Stimulated activated CD8-positive, alpha-beta memory T cell treated with anti-CD3 and anti-CD28 coated beads, Interleukin-7, amount 100 ng/mL, for 4 hours (primary cell): ENCODE measurements around the gene ACSL1.

Experiments used
- DNase-seq, 2 donors: peaks; one replicate each; pipeline ENCODE4 v3.0.0-alpha.2; 2020; ENCODE audit warnings: low read depth in 2 of 2

Gene ACSL1, protein sequence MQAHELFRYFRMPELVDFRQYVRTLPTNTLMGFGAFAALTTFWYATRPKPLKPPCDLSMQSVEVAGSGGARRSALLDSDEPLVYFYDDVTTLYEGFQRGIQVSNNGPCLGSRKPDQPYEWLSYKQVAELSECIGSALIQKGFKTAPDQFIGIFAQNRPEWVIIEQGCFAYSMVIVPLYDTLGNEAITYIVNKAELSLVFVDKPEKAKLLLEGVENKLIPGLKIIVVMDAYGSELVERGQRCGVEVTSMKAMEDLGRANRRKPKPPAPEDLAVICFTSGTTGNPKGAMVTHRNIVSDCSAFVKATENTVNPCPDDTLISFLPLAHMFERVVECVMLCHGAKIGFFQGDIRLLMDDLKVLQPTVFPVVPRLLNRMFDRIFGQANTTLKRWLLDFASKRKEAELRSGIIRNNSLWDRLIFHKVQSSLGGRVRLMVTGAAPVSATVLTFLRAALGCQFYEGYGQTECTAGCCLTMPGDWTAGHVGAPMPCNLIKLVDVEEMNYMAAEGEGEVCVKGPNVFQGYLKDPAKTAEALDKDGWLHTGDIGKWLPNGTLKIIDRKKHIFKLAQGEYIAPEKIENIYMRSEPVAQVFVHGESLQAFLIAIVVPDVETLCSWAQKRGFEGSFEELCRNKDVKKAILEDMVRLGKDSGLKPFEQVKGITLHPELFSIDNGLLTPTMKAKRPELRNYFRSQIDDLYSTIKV

DNA sequence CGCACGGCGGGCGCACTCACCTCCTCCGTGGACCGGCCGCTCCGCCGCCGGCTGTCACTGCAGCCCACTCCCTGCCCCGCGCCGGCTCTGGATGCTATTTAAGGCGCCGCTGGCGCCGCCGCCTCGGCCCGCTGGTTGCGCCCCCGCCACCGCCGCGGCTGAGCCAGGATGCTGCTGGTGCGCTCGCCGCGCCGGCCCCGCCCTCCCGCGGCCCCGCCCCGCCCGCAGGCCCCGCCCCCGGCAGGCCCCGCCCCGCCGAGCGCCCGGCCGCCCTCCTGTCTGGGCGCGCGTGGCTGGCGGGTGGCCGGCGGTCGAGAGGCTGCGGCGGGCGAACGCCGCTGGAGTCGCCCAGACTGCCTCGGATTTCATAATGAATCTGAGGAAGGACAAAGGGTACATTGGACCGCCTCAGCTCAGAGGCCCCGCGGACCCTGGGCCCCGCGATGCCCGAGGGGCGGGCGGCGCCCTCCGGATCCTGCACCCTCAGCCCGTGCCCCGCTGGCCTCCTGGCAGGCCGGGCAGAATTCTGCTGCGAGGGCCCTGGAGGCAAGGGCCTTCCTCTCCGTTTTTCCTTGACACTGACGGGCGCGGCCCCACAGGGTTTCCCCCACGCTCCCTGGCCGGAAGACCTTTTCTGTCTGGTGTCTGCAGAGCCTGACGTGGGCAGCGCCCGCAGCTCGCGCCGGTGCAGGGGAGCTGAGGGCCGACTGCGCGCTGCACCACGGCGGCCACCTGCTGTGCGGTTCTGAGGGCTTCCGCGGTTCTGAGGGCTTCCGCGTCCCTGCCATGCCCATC lies at the start of gene ACSL1:
ACSL1 (minus strand) TSS at position 73 of the 795 bp plus-strand sequence. CDS start 22,454 bp downstream, outside the sequence.
- peak; percentile 62 to 82 for DNase-seq

DNA sequence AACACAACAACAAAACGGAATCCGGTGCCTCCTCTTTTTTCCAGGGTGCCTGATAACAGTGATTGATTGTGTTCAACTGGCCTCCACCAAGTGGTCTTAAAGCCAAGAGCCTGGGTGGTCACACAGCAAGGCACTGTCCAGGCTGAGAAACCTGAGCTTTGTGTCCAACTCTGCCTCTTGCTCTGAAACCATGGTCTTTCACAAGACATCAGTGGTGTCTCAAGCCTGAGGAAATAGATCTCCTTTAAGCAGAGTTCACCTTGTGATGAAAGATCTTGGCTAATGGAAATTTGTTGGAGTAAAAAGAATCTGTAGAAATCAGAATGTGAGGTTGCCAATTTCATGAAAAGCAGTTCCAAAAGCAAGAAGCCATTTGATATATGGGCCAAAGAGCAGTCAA lies 47.3 kb upstream of the ACSL1 start:
- no peak for DNase-seq

DNA sequence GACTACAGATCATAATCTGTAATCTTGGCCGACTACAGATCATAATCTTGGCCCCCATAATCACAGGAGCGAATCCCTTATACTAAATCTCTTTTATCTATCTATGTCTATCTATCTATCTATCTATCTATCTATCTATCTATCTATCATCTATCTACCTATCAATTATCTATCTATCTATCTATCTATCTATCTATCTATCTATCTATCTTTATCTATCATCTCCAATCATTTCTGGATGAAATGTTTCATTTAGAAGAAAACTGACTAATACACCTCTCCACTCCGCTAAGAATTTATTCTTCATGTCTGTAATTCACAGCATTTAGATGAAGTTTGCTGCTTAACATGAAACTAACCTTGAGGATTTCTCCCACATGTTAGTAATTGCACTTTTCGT lies 45.0 kb upstream of the ACSL1 start:
- no peak for DNase-seq

DNA sequence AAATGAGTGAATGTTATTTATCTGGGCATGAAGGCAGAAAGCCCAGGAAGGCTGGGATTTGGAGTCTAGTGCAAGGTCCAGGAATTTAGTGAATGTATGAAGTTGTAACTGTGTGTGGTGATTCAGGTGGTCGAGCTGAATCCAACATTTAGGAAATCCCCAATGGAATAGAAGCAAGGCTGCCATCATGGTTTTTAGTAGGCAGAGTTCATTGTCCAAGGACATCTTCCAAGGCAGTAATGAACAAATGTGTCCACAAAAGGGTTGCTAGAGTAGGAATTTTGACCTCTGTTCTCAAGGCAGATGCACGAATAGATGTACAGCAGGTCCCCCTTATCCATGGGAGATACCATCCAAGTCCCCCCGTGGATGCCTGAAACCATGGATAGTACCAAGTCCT lies 42.9 kb upstream of the ACSL1 start:
- DNase-seq, result no peak

DNA sequence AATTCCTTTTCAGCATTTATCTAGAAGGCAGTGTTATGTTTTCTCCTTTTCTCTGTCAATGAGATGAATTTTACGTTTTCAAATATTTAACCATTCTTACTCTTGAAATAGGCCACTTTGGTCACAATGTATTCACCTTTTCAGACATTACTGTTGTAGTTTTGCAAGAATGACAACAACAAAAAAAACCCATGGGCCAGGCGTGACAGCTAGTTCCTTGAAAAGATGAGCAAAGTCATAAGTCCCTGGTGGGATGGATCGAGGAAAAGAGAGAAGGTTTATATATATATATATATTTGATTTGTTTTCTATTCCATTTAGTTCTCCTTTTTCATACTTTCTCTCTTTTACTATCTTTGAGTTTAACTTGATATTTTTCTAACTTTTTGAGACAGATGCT lies 38.1 kb upstream of the ACSL1 start:
- no peak for DNase-seq

DNA sequence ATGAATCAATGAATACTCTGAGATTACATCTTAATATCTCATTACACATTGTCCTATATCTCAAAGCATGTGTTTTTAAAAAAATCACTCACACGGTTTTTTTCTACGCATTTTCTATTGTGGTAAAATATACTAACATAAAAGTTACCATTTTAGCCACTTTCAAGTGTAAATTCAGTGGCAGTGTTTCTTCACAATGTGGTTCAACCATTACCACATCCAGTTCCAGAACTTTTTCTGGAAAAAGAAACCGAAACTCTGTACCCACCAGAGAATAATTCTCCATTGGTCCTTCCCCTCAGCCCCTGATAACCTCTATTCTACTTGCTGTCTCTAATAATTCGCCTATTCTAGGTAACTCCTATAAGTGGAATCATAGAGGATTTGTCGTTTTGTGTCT lies 35.3 kb upstream of the ACSL1 start:
- no peak for DNase-seq

DNA sequence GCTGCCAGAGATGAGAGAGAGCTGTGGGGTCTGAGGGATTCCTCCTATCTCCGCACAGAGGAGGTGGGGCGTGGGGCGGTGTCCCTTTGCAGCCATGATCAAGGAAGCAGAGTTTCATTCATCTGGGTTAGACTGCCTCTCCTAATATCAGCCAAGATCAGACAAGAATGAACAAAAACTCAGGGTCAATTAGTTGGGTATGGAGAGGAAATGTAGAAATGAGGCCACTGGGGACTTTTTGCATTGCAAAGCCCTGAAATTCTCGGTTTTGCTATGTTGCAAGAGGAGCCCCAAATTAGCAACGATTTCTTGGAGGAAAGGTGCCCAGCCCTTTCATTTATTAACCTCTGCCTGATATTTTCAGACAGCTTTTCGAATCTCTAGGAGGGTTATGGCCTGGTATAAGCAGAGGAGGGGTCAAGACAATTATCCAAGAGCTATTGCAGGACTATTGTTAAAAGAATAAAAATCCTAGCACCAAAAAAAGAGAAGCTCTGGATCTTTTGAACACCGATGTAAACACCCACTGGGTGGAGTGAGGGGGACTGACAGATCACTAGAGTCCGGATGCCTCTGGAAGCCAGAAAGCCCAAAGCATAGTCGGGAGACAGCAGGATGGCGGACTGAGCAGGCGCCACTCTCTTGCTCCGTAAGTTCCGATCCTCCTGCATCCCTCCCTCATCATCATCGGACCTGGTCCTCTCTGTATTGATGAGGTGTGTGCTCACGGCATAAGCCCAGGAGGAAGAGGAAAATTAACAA lies 34.4 kb upstream of the ACSL1 start:
- no peak for DNase-seq

GRCh38 chr4:184857441-184858121 lies 31.8 kb upstream of the ACSL1 start:
- DNase-seq, result no peak

GRCh38 chr4:184856277-184856609 lies 30.5 kb upstream of the ACSL1 start:
- no peak for DNase-seq

- no peak for DNase-seq
Observed at GRCh38 chr4:184854673-184855072, 28.9 kb upstream of the ACSL1 start.

DNA sequence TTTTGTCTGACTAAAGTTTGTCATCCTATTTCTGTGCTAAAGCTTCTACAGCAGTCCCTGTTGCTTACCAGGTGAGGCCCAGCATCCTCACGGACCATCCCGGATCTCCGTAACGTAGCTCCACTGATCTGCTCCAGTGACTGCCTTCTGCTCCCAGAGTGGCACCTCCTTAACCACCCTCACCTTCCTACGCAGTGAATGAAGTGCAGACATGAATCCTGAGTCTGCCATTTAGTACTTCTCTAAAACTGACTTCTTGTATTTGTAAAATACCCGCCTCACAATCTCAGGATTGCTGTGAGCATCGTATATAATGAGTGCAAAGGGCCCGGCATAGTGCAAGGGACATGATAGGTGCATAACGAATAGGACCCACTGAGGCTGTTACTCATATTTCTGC lies 27.7 kb upstream of the ACSL1 start:
- no peak for DNase-seq

DNA sequence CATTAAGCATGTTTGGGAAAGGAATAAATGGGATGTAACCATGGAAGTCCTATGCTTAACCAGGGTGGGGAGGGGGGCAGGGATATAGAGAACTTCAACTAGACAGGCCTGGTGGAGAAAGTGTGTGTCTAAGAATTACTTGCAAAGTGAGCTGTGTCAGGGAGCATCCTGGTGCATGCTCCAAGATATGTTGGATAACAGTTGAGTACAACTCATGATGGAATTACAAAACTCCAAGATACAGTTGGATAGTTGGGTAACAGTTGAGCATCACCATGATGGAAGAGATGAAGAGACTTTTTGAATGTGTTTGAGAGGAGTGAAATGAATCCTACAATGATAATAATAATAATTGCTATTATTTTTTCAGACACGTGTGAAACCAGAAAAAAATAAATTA lies 26.1 kb upstream of the ACSL1 start:
- DNase-seq, result no peak

GRCh38 chr4:184851200-184851541 lies 25.4 kb upstream of the ACSL1 start:
- DNase-seq, result no peak

GRCh38 chr4:184850431-184851199 lies 24.8 kb upstream of the ACSL1 start:
- no peak for DNase-seq

DNA sequence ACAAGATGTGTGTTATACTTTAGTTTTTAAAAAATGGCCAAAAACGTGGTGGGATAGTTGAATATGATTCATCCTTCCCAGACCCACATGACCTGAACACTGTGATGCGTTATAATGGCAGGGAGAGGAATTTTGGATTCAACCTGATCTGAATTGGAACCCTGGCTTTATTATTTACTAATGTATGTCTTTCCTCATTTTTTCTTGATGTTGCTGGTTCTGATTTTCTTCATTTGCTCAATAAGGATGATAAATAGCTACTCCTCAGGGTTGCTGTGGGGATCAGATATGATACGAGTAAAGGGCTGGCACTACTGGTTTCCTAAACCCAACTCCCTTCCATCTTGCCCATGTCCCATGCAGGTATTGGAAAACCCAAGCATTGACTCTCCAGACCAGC lies 24.2 kb upstream of the ACSL1 start:
- DNase-seq, result no peak

- DNase-seq, result no peak
Observed at GRCh38 chr4:184849185-184849584, 23.4 kb upstream of the ACSL1 start.

GRCh38 chr4:184848510-184848909 lies 22.7 kb upstream of the ACSL1 start:
- no peak for DNase-seq

GRCh38 chr4:184846531-184846930 lies 20.8 kb upstream of the ACSL1 start:
- no peak for DNase-seq

- DNase-seq, result no peak
Observed at GRCh38 chr4:184845367-184846021, 19.7 kb upstream of the ACSL1 start.

- no peak for DNase-seq
Observed at GRCh38 chr4:184844742-184845141, 19.0 kb upstream of the ACSL1 start.
